HG02973 (cell line): ENCODE data around the gene CDH18.

Experiments
- ATAC-seq: cut with Tn5 transposase; IDR thresholded peaks from one replicate; pipeline ENCODE4 v1.9.1; 2021; ENCODE audit warnings: moderate library complexity; ENCODE audit not compliant: unreplicated experiment

The CDH18 gene

GRCh38 chr5:19987612-19988361 is at the start of gene CDH18:
TSS of gene CDH18 (minus strand) at chr5:19988200. CDS start at chr5:19838986, 149,214 bp downstream.
- ATAC-seq: no peak

- ATAC-seq: no peak
These were observed 46.7 kb upstream of the CDH18 start for GRCh38 chr5:20034717-20035116.

- no peak for ATAC-seq
These were observed 45.9 kb upstream of the CDH18 start for GRCh38 chr5:20033881-20034280.

- ATAC-seq: no peak
These were observed 44.9 kb upstream of the CDH18 start for GRCh38 chr5:20032896-20033295.

- no peak for ATAC-seq
These were observed 42.1 kb upstream of the CDH18 start for GRCh38 chr5:20030125-20030524.

GRCh38 chr5:20029266-20029665 is 41.3 kb upstream of the CDH18 start:
- no peak for ATAC-seq

- ATAC-seq: no peak
These were observed 40.5 kb upstream of the CDH18 start for GRCh38 chr5:20028506-20028905.

GRCh38 chr5:20023686-20024180 is 35.7 kb upstream of the CDH18 start:
- no peak for ATAC-seq

- ATAC-seq: no peak
These were observed 32.2 kb upstream of the CDH18 start for GRCh38 chr5:20020247-20020646.

GRCh38 chr5:20017021-20017420 is 29.0 kb upstream of the CDH18 start:
- ATAC-seq: no peak

GRCh38 chr5:20000416-20000815 is 12.4 kb upstream of the CDH18 start:
- ATAC-seq: no peak

- ATAC-seq: no peak
These were observed 457 bp upstream of the CDH18 start for GRCh38 chr5:19988457-19988856.

- ATAC-seq: no peak
These were observed 1.2 kb downstream of the CDH18 start for GRCh38 chr5:19986806-19987205.

GRCh38 chr5:19986031-19986619 is 1.9 kb downstream of the CDH18 start:
- ATAC-seq: no peak

GRCh38 chr5:19978476-19978875 is 9.5 kb downstream of the CDH18 start:
- ATAC-seq: no peak

GRCh38 chr5:19977099-19977498 is 10.9 kb downstream of the CDH18 start:
- ATAC-seq: no peak

- ATAC-seq: no peak
These were observed 12.2 kb downstream of the CDH18 start for GRCh38 chr5:19975795-19976194.

GRCh38 chr5:19960451-19960850 is 27.5 kb downstream of the CDH18 start:
- no peak for ATAC-seq

- no peak for ATAC-seq
These were observed 28.1 kb downstream of the CDH18 start for GRCh38 chr5:19959830-19960384.

- ATAC-seq: no peak
These were observed 37.1 kb downstream of the CDH18 start for GRCh38 chr5:19950897-19951296.

GRCh38 chr5:19940192-19940591 is 47.8 kb downstream of the CDH18 start:
- no peak for ATAC-seq

GRCh38 chr5:19930451-19930850 is 57.5 kb downstream of the CDH18 start:
- ATAC-seq: no peak
